ENCODE results near the gene KISS1. TPM values are rescaled to one million over a fixed set of nuclear protein-coding genes. Genes with fewer than 3 reads are reported as not detected.

The KISS1 gene
- total and polyA plus RNA-seq, 4 donors, result 0.25 to 3.4 TPM; not detected in 2

- no peak overlapping the region for H3K9ac ChIP-seq (ENCODE audit: insufficient read depth in 1 of 2, low read length in 2 of 2)
- no peak overlapping the region for H3K27ac ChIP-seq (ENCODE audit: low read depth in 1 of 2, low read length in 1 of 2)
- peaks cover 3 to 12% (median 6%) of the 10 kb centered on the region in 4 donors for H3K36me3 ChIP-seq (ENCODE audit: control insufficient read depth in 4 of 4, insufficient read depth in 4 of 4, low read length in 4 of 4)
- TF ChIP-seq CTCF (IDR thresholded peaks at IDR 0.05; ENCODE audit: control extremely low read depth, extremely low read depth), result no peak
- no peaks in the 10 kb centered on the region for H3K4me1 ChIP-seq (ENCODE audit: control insufficient read depth in 5 of 5, insufficient read depth in 5 of 5, low read length in 5 of 5)
- no peak for ATAC-seq (ENCODE audit: insufficient read depth, low FRiP score)
- H3K9me3 ChIP-seq (ENCODE audit: control insufficient read depth in 4 of 4, insufficient read depth in 3 of 4, low read length in 3 of 4), result no peaks in the 10 kb centered on the region
- H3K4me3 ChIP-seq, result no peak overlapping the region
- H3K27me3 ChIP-seq (ENCODE audit: control insufficient read depth in 3 of 3, insufficient read depth in 3 of 3, low read length in 2 of 3), result no peaks in the 10 kb centered on the region
- DNase-seq, result no peak
Observed at GRCh38 chr1:204232526-204232925, 36.2 kb upstream of the KISS1 start.

- TF ChIP-seq CTCF (IDR thresholded peaks at IDR 0.05; ENCODE audit: control extremely low read depth, extremely low read depth), result no peak
- Histone ChIP-seq H3K9me3 (ENCODE audit: control insufficient read depth in 4 of 4, insufficient read depth in 3 of 4, low read length in 3 of 4) (no peaks in the 10 kb centered on the region), H3K4me1 (ENCODE audit: control insufficient read depth in 5 of 5, insufficient read depth in 5 of 5, low read length in 5 of 5) (peaks cover 0 to 16% (median 0%) of the 10 kb centered on the region in 5 donors), H3K36me3 (ENCODE audit: control insufficient read depth in 4 of 4, insufficient read depth in 4 of 4, low read length in 4 of 4) (peaks cover 3 to 12% (median 5%) of the 10 kb centered on the region in 4 donors), H3K9ac (ENCODE audit: insufficient read depth in 1 of 2, low read length in 2 of 2) (no peak overlapping the region), H3K27me3 (ENCODE audit: control insufficient read depth in 3 of 3, insufficient read depth in 3 of 3, low read length in 2 of 3) (no peaks in the 10 kb centered on the region), H3K4me3 (no peak overlapping the region), H3K27ac (ENCODE audit: low read depth in 1 of 2, low read length in 1 of 2) (no peak overlapping the region)
- DNase-seq, result no peak
- ATAC-seq (ENCODE audit: insufficient read depth, low FRiP score), result no peak
- WGBS, 2 donors, result 85 to 94% methylated on average over 14 of the region's 14 CpGs
Observed at GRCh38 chr1:204230211-204230610, 33.9 kb upstream of the KISS1 start.

GRCh38 chr1:204228896-204229295 is 32.6 kb upstream of the KISS1 start:
- Histone ChIP-seq H3K27me3 (ENCODE audit: control insufficient read depth in 3 of 3, insufficient read depth in 3 of 3, low read length in 2 of 3) (no peaks in the 10 kb centered on the region), H3K9me3 (ENCODE audit: control insufficient read depth in 4 of 4, insufficient read depth in 3 of 4, low read length in 3 of 4) (no peaks in the 10 kb centered on the region), H3K4me1 (ENCODE audit: control insufficient read depth in 5 of 5, insufficient read depth in 5 of 5, low read length in 5 of 5) (peaks cover 0 to 16% (median 0%) of the 10 kb centered on the region in 5 donors), H3K27ac (ENCODE audit: low read depth in 1 of 2, low read length in 1 of 2) (no peak overlapping the region), H3K36me3 (ENCODE audit: control insufficient read depth in 4 of 4, insufficient read depth in 4 of 4, low read length in 4 of 4) (peaks cover 3 to 6% (median 5%) of the 10 kb centered on the region in 4 donors), H3K4me3 (no peak overlapping the region), H3K9ac (ENCODE audit: insufficient read depth in 1 of 2, low read length in 2 of 2) (no peak overlapping the region)
- ATAC-seq (ENCODE audit: insufficient read depth, low FRiP score) (no peak), DNase-seq (no peak)
- WGBS, 2 donors, result 97% methylated on average over 13 of the region's 13 CpGs
- TF ChIP-seq CTCF (IDR thresholded peaks at IDR 0.05; ENCODE audit: control extremely low read depth, extremely low read depth), result no peak

Measured in lung (tissue), 12 donors.